Muscle of back (tissue), 13 donors: ENCODE measurements around the gene KATNAL1. TPM values are rescaled to one million over a fixed set of nuclear protein-coding genes. Genes with fewer than 3 reads are reported as not detected.

Source experiments
- DNase-seq, 3 donors: peaks; one replicate each; pipeline versions ENCODE4 v3.0.0 to v3.0.0-alpha.2; 2013
- long read RNA-seq, 9 donors: transcript quantifications; one replicate each; lab custom pipeline, GENCODE V29; 2026
- polyA plus RNA-seq, 10 donors: library from polyadenylated mRNA; unstranded; fragments of 120-200 nt; gene quantifications; one replicate each; pipeline ENCODE4 v1.2.1, GENCODE V29; 2013; ENCODE audit not compliant: insufficient read length in 10 of 10

The KATNAL1 gene
- 10 to 100 TPM; 10.5 to 14.7 (median 13.9) TPM for polyA plus RNA-seq
- long read RNA-seq, donor 1 = 0 reads
- long read RNA-seq, donor 2, full-length matches to known transcripts = 3 of 3 reads
- long read RNA-seq, donor 2, partial matches to known transcripts = 0 of 3 reads
- long read RNA-seq, donor 2, other reads (novel, unspliced or antisense) = 0 of 3 reads
- long read RNA-seq, donor 3 = 0 reads
- long read RNA-seq, donor 4, full-length matches to known transcripts = 1 of 1 reads
- long read RNA-seq, donor 4, partial matches to known transcripts = 0 of 1 reads
- long read RNA-seq, donor 4, other reads (novel, unspliced or antisense) = 0 of 1 reads
- long read RNA-seq, donor 5, full-length matches to known transcripts = 2 of 2 reads
- long read RNA-seq, donor 5, partial matches to known transcripts = 0 of 2 reads
- long read RNA-seq, donor 5, other reads (novel, unspliced or antisense) = 0 of 2 reads
- long read RNA-seq, donor 6, full-length matches to known transcripts = 2 of 2 reads
- long read RNA-seq, donor 6, partial matches to known transcripts = 0 of 2 reads
- long read RNA-seq, donor 6, other reads (novel, unspliced or antisense) = 0 of 2 reads
- long read RNA-seq, donor 7, full-length matches to known transcripts = 1 of 1 reads
- long read RNA-seq, donor 7, partial matches to known transcripts = 0 of 1 reads
- long read RNA-seq, donor 7, other reads (novel, unspliced or antisense) = 0 of 1 reads
- long read RNA-seq, donor 8 = 0 reads
- long read RNA-seq, donor 9 = 0 reads

DNA sequence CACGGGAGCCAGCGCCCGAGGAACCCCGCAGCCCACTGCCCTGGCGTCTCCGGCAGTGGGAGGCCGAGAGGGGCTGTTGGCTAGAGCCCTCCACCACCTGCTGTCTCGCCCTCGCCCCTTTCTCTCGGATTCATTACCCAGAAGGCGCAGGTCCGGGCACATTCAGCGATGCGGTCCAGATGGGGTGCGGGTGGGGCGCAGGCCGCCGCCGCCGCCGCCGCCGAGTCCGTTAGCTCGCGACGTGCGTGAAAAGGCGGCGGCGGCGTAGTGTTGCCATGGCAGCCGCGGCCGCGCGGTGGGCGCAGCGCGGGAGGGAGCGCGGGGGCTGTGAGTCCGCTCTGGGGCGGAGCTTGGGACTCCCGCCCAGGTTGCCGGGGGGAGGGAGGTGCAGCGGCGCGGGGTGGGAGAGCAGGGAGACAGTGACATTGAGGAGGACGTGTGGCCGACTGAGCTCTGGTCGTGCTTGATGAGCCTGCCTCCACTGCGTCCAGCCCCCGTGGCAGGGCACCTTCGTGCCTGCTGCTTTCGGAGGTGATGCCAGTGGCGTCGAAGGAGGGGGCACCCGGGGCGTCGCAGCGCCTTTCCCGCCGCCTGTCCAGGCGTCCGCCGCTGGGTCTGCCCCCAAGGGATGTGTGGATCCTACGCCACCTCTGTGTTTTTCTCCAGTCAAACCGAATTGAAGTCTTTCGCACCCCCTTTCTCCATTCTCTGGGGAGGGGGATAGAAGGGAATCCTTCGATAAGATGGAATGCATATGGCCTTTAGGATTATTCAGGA is at the start of gene KATNAL1:
KATNAL1 (minus strand) TSS at position 358 of the 777 bp plus-strand sequence. CDS start 23,774 bp downstream, outside the sequence.
- DNase-seq = peak in 2 of 3 donors; percentile 68 to 86

DNA sequence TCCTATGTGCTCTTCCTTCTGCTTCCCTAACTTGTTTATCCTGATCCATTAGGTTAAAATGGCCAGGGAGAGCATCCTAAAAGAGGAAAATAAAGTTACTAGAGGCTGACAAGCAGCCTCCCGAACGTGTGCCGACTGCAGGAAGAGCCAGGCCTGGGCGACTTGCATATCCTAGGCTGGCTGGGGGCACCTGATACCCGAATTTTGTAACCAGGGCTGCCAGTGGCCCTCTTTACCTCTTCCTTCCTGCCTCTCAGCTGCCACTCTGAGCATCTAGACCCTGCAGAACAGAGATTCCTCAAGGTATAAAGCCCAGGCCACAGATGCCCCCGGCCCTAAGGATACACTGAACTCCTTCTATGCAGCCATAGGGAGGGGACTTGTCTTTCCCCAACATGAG is 48.5 kb upstream of the KATNAL1 start:
- no peak for DNase-seq

DNA sequence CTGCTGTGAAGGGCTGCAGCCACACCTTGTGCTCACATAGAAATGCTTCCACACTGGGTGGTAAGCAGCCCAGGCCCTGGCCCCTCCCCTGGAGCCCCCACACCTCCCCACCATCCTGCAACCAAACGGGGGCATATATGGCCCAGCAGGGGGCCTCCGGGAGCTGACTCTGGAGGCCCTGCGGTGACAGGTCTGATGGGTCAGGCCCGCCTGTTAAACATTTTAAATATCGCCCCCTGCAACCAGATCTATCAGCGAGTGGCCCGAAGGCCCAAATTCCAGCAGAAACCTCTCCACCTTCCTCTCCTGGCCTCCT is 48.0 kb upstream of the KATNAL1 start:
- peak in 1 of 3 donors; percentile 42 for DNase-seq

DNA sequence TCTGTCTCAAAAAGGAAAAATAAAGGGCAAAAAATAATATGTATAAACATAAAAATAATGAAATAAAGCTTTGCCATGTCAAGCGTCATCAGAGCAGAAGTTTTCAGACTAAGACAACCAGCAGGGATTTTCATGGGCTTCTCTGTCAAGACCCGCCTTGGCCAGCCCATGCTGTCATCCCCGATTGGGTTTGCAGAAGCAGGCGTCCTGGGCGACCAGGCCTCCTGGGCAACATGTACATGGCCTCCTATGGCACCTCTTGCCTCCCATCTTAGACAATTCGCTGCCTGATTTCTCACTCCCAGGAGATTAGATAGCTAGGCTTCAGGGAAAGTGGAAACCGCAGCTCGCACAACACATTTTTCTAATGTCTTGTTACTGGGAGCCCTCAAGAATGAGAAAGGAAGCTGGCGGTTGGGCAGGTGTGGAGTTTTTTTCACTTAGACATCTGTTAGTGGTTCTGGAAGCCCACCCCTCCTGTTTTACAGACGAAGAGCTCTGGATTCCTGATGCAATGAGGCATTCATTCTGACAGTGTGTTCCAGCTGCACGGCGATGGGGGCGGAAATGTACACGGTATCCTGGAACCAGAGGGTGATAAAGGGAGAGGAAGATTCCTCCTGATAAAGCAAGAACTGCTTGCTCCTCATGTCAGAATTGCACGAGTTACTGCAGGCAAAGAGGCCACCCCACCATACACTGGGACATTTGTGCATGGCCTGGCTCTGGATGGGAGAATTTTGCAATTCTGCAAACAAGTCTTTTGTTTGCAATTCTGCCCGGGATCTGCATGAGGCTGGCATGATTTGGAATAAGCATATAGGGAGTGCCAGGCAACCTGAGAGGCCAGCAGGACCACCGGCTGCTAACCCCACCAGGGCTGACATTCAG is 47.4 kb upstream of the KATNAL1 start:
- DNase-seq = peak in 2 of 3 donors; percentile 32

DNA sequence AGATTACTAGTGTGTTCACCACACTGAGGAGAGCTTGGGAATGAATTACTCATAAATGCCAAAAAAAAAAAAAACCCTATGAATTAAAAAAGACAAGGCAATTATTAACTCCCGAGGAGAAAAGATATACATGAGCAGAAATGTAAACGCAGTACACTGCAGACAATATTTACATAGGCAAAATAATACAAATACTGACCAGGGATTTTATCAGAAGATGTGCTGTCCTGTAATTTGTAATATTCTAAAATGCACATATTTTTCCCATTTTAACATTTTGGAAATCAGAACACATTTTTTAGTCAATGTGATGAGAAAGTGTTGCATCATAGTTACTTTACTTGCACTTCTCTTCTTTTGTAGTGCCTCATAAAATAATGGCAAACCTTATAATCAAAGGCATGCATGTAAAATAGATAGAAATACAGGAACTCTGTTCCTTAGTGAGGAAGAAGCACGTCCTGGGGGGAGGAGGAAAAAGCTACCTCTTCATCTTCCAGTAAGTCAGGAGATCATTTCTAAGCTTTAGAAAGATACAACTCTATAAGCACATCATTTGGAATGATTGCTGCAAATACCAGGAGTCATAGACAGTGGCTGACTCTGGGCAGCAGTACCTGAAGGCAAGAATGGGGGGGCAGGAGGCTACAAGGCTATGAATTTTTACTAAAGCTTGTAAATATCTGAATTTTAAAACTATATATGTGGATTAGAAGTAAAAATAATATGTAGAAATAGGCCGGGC is 46.3 kb upstream of the KATNAL1 start:
- no peak for DNase-seq

DNA sequence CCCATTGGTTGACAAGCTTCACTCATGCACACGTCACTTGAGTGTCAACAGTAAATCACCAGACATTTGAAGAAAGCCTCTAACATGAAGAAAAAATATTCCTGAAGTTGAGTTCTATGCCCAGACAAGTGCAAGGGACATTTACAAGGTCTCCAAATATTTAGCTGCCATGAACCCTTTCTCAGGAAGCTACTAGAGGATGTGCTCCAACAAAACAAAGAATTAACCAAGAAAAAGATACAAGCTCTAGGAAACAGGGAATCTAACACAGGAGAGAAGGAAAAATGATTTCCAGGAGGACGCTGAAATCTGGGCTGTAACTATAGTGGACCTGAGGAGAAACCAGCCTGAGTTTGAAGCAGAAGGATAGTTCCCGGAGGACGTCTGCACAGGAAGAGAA is 45.7 kb upstream of the KATNAL1 start:
- DNase-seq = no peak

DNA sequence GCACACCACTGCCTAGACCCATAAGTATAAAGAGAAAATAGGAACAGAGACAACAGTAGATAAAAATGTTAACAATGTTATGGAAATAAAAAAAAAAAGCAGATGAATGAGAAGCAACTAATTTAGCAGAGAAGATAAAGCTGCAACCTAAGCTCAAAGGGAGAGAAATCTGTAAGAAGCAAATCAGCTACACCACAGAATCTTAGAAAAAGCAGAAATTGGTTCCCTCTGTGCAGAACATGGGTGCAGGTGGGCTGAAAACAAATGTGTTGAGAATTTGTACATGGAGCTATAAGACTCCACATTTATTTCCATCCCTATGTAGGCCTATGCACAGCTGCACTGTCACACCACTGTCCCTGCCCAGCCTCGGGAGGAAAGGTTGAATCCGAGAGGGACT is 44.8 kb upstream of the KATNAL1 start:
- no peak for DNase-seq

DNA sequence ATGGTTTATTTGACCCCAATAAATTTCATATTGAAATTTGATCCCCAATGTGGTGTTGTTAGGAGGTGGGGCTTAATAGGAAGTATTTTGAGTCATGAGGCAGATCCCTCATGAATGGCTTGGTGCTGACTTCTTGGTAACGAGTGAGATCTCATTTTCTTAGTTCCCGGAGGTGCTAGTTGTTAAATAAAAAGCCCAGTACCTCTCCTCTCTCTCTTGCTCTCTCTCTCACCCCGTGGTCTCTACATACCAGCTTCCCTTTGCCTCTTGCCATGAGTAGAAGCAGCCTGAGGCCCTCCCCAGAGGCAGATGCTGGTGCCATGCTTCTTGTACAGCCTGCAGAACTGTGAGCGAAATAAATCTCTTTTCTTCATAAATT is 39.4 kb upstream of the KATNAL1 start:
- no peak for DNase-seq

DNA sequence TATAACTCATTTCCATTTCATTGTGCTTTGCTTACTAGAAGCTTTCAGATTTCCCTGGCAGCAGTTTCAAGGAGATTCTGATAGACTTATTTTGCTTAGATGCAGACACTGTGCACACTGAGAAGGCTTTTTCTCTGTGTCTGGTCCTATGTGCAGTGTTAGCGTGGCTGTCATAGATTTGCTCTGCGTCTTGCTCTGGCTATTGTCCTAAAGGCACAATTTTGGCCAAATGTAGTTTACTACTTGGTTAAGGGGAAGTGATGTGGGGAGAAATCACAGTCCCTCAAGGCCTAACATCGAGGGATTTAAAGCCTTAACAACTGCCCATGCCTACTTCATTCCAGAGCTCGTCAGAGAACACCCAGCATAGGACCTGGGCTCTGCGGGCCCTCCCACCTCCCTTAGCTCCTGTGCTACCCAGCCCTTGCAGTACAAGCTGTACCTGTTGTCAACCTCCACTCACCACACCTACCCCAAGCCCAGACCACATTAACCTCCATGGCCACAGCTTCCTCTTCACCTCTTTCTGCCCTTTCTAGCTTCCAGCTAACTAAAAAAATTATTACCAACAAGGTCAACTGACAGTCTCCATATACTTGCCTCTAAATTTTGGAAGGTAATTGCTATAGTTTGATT is 38.9 kb upstream of the KATNAL1 start:
- no peak for DNase-seq

DNA sequence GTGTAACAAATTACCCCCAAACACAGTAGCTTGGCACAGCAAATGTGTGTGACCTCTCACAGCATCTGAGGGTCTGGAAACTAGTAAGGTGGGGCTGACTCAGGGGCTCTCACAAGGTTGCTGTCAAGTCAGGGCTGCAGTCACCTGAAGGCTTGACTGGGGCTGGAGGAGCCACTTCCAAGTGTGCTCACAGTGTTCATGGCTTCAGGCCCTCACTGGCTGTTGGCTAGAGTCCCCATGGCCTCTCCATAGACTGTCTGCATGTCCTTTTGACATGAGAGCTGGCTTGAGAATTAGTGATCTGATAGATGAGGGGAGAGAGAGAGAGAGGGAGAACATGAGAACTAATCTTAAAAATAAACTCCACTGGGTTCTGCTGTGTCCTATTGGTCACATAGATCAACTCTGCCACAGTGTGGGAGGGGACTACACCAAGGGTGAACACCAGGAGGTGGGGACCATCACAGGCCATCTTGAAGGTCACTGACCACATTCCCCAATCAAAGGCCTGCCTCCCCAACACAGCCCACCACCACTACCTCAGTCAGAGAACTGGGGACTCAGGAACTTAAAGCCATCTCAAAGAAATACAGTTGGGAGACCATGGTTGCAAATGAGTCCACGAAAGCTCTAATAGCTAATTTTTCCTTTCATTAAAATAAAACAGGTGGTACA is 38.2 kb upstream of the KATNAL1 start:
- DNase-seq = no peak

DNA sequence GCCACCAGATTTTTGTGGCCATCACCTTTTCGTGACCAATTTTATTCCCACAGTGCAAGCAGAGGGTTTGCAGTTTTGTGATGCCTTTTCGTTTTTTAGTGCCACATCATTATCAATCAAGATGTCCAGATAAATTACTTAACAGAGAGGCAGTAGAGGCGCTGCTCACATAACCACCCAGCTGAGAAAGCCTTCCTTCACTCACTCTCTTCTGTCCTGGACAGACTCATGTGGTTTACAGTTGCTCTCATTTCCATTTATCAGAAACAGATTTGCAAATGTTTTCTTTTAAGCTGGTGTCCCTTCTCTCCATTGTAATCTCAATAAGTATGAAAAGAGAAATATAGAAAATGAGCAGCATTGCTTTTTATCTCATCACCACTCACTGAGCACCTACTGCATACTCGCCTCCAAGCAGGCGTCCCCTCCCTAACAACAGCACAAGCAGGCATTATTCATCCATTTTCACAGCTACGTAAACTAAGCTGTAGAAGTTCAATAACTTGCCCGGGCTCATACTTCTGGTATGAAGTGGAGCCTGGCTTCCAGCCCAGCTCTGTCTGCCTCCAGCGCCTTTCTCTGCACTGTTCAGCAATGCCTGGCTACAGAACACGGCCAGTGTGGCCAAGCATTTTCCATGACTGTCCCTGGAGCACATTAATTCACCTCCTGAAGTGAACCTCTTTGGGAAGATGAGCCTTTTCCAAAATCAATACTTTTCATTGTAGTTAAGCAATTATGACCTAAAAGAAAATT is 34.6 kb upstream of the KATNAL1 start:
- peak; percentile 91 to 96 (median 94) for DNase-seq

DNA sequence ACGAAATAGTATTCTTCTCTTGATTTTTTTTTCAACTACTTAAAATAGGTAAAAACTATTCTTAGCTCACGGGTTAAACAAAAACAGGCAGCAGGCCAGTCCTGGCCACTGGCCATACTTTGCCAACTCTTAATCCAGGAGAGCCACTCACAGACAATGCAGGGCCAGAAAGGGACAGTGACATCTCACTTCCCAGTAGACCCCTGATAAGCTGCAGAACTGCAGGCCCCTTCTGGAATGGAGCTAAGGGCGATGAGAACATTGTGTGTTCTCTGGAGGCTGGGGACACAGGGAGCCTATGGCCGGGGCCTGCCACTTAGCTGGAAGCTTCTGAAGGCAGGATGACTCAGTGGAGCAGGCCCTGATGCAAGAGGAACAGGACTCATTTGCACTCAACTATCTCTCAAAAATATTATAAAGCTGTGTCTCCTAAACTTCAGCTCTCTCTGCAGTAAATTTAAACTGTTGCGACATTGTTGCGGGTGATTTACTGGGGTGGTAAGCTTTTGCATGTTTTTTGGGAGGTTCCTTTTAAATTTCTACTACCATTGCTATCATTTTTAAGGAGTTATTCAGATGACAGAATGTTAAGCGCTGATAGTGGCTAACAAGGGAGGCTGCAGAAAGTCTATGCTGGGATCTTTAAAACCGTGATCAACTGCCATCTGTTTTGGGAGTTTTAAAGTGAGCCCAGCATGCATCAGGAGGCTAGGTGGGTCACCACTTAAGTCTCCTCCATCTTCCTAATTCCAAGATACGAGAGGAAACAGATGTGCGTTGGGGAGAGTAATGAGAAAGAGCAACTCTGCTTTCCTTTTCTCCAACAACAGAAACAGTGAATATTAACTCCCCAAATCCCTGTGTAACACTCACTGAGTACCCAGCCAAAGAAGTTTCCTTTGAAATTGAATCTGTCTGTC is 33.2 kb upstream of the KATNAL1 start:
- peak; percentile 67 to 86 (median 86) for DNase-seq

DNA sequence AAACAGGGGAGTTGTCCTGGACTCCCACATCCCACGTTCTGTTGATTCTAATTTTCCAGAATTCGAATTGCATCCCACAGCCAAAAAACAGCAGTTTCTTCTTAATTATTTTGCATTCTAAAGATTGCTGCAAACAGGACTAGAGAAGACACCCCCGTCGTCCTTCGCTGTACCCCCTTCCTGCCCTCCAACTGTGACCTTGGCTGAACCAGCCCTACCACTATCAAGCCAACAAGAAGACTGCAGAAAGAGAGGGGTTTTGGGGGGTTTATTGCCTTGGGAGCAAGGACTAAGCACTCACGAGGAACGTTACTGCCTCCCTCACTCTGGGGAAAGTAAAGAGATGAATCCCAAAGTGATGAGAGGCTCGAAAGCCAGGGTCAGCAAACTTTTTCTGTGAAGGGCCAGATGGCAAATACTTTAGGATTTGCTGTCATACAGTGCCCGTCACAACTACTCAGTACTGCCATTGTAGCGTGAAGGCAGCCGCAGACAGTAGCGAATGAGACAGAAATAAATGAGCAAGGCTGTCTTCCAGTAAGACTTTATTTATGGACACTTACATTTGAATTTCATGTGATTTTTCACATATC is 32.5 kb upstream of the KATNAL1 start:
- peak in 1 of 3 donors; percentile 46 for DNase-seq

DNA sequence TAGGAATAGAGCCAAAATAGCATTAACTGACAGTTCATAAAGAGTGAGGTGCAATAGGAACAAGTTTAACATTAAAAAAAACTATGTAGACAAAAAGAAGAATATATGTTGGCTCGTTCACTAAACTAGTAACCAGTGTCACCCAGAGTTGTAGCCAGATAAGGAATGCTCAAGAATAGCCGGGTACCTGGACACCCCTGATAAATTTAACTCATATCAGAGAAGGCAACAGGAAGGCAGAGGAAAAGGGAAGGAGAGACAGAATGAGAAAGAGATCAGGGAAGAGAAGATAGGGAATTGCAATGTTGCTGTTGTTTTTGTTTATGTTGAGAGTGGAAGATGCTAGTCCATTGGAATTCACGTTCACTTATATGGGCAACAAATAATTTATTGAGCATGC is 31.6 kb upstream of the KATNAL1 start:
- DNase-seq = no peak

DNA sequence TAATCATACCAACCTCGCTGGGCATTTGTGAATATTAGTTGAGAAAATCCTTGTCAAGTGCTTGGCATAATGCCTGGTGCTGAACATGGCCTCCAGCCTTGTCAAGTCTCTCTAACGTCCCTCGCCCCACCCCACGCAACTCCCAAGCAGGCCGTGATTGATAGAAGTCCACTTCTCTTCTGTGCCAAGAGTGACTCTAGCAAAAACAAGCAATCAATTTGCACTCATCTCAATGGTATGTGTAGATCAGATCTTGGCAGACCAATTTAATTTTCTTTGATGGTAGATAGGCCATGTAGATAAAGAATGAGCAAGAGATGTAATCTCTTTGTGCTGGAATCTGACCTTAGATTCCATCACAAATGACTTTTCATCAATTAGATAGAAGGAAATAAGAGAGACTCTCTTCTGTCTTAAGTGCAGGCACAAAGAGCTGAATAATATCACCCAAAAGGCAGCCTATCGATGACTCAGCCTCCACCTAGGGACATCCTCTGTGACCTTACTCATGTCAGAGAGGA is 31.0 kb upstream of the KATNAL1 start:
- peak in 1 of 3 donors; percentile 53 for DNase-seq

DNA sequence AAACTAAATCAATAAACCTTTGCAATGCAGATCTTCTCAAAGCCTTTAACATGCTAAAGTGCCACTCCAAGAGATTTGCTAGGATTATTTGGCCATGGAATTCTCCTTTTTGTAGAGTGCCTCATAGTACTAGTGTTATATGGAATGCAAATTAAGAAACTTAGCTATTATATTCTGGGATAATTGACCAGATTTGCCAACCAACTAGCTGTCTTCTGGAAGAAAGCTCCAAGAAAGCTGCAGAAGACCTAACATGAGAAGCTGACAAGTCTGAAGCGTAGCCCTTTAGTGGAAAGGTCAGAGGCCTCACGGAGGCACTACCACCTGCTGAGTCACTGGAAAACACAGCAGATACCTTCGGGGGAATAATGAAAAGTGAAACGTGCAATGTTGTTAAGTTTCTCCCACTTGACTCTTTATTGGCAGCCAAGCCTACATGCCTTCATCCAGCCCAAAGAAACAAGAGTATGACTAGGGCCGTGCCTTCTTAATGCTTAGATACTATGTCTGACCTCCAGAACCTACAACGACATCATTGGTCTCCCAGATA is 29.8 kb upstream of the KATNAL1 start:
- no peak for DNase-seq
